WTC11 (cell line): ENCODE measurements around the gene NDC1. TPM values are rescaled to one million over a fixed set of nuclear protein-coding genes. Genes with fewer than 3 reads are reported as not detected.

ENCODE experiments used
- ATAC-seq: fragments of 200-7000 bp; cut with Tn5 transposase; 2 replicates; pipeline ENCODE4 v1.10.0; 2021; ENCODE audit warnings: mild to moderate bottlenecking, moderate library complexity
- CTCF ChIA-PET: fragments of 300-600 bp; sonication (Branson Sonifier 250); formaldehyde crosslinking; loops from one replicate; lab custom pipeline; 2021; ENCODE audit warnings: antibody characterized with exemption; lab: Charles Lee
- POLR2A ChIA-PET: fragments of 350-600 bp; sonication (Branson Sonifier 250); formaldehyde crosslinking; loops from one replicate; lab custom pipeline; 2021; ENCODE audit warnings: antibody characterized with exemption; lab: Charles Lee
- DNase-seq: peaks from one replicate; pipeline ENCODE4 v3.0.0; 2021; ENCODE audit warnings: low spot score
- H3K27ac Mint-ChIP-seq: 2 replicates; pipeline ENCODE4 v1.8.0; 2021; ENCODE audit warnings: mixed read lengths
- H3K27me3 Mint-ChIP-seq: 2 replicates; pipeline ENCODE4 v1.8.0; 2021; ENCODE audit warnings: low read depth, mild to moderate bottlenecking, moderate library complexity, mixed read lengths
- H3K36me3 Mint-ChIP-seq: 2 replicates; pipeline ENCODE4 v1.8.0; 2021; ENCODE audit warnings: mixed read lengths
- H3K4me1 Mint-ChIP-seq: 2 replicates; pipeline ENCODE4 v1.8.0; 2022; ENCODE audit warnings: mixed read lengths
- H3K4me3 Mint-ChIP-seq: 2 replicates; pipeline ENCODE4 v1.8.0; 2021; ENCODE audit warnings: mild to moderate bottlenecking, moderate library complexity, mixed read lengths
- H3K9me3 Mint-ChIP-seq: 2 replicates; pipeline ENCODE4 v1.8.0; 2021; ENCODE audit warnings: mixed read lengths
- ATF1 ChIP-seq: sonication (generic); formaldehyde crosslinking; IDR thresholded peaks from 2 replicates; pipeline ENCODE4 v1.8.1; 2023; ENCODE audit warnings: mild to moderate bottlenecking, moderate library complexity, missing genetic modification reagents
- CREB1 ChIP-seq: sonication (generic); formaldehyde crosslinking; IDR thresholded peaks from 2 replicates; pipeline ENCODE4 v1.8.0; 2023; ENCODE audit warnings: mild to moderate bottlenecking, missing genetic modification reagents
- ELF4 ChIP-seq: sonication (generic); formaldehyde crosslinking; IDR thresholded peaks from 2 replicates; pipeline ENCODE4 v1.8.1; 2022; ENCODE audit warnings: low read depth, mild to moderate bottlenecking, moderate library complexity, missing genetic modification reagents
- EMX1 ChIP-seq: fragments of 250-450 bp; sonication (Bioruptor Pico); IDR thresholded peaks from 2 replicates; pipeline ENCODE4 v1.8.0; 2021; ENCODE audit warnings: mild to moderate bottlenecking
- FOXK1 ChIP-seq: sonication (generic); formaldehyde crosslinking; IDR thresholded peaks from 2 replicates; pipeline ENCODE4 v1.8.0; 2022; ENCODE audit warnings: mild to moderate bottlenecking, moderate library complexity, missing genetic modification reagents
- GABPB1 ChIP-seq: sonication (generic); formaldehyde crosslinking; IDR thresholded peaks from 2 replicates; pipeline ENCODE4 v1.8.1; 2023; ENCODE audit warnings: mild to moderate bottlenecking, missing genetic modification reagents
- GRHL2 ChIP-seq: fragments of 250-450 bp; sonication (Bioruptor Pico); IDR thresholded peaks from 2 replicates; pipeline ENCODE4 v1.8.0; 2022; ENCODE audit warnings: mild to moderate bottlenecking, moderate library complexity; ENCODE audit not compliant: insufficient replicate concordance, severe bottlenecking
- NFYB ChIP-seq: sonication (generic); formaldehyde crosslinking; conservative IDR thresholded peaks from 2 replicates; pipeline ENCODE4 v1.8.0; 2022; ENCODE audit warnings: low read depth, missing genetic modification reagents
- NR1H2 ChIP-seq: sonication (generic); formaldehyde crosslinking; IDR thresholded peaks from 2 replicates; pipeline ENCODE4 v1.9.0; 2021; ENCODE audit warnings: mild to moderate bottlenecking, moderate library complexity, missing genetic modification reagents
- PRRX2 ChIP-seq: fragments of 250-450 bp; sonication (Bioruptor Pico); IDR thresholded peaks from 2 replicates; pipeline ENCODE4 v1.8.0; 2021; ENCODE audit warnings: mild to moderate bottlenecking
- SMAD4 ChIP-seq: sonication (generic); formaldehyde crosslinking; IDR thresholded peaks from 2 replicates; pipeline ENCODE4 v1.8.0; 2022; ENCODE audit warnings: mild to moderate bottlenecking, missing genetic modification reagents
- SP1 ChIP-seq: sonication (generic); formaldehyde crosslinking; conservative IDR thresholded peaks from 2 replicates; pipeline ENCODE4 v1.8.1; 2022; ENCODE audit warnings: missing genetic modification reagents
- total RNA-seq: library from RNA; stranded (reverse); gene quantifications from 3 replicates; pipeline ENCODE4 v1.2.3, GENCODE V29; 2021
- TF ChIP-seq, protein P1 (sequence below): sonication (generic); formaldehyde crosslinking; IDR thresholded peaks from 2 replicates; pipeline ENCODE4 v1.8.1; 2022; ENCODE audit warnings: low read depth, missing genetic modification reagents, borderline replicate concordance
- TF ChIP-seq, protein P2 (sequence below): fragments of 200-600 bp; IDR thresholded peaks from 2 replicates; pipeline ENCODE4 v1.8.0; 2022; ENCODE audit warnings: antibody characterized with exemption
- TF ChIP-seq, protein P3 (sequence below): sonication (generic); formaldehyde crosslinking; conservative IDR thresholded peaks from 2 replicates; pipeline ENCODE4 v1.8.1; 2022; ENCODE audit warnings: mild to moderate bottlenecking, missing genetic modification reagents
- TF ChIP-seq, protein P4 (sequence below): sonication (generic); formaldehyde crosslinking; IDR thresholded peaks from 2 replicates; pipeline ENCODE4 v1.8.1; 2022; ENCODE audit warnings: mild to moderate bottlenecking, moderate library complexity, missing genetic modification reagents
- TF ChIP-seq, protein P5 (sequence below): sonication (generic); formaldehyde crosslinking; IDR thresholded peaks from 2 replicates; pipeline ENCODE4 v1.8.1; 2023; ENCODE audit warnings: mild to moderate bottlenecking, missing genetic modification reagents
- TF ChIP-seq, protein P6 (sequence below): sonication (generic); formaldehyde crosslinking; IDR thresholded peaks from 2 replicates; pipeline ENCODE4 v1.8.0; 2023; ENCODE audit warnings: missing genetic modification reagents

NDC1 gene
- total RNA-seq, 1 experiment from 2014 or later: 52.4 TPM

DNA sequence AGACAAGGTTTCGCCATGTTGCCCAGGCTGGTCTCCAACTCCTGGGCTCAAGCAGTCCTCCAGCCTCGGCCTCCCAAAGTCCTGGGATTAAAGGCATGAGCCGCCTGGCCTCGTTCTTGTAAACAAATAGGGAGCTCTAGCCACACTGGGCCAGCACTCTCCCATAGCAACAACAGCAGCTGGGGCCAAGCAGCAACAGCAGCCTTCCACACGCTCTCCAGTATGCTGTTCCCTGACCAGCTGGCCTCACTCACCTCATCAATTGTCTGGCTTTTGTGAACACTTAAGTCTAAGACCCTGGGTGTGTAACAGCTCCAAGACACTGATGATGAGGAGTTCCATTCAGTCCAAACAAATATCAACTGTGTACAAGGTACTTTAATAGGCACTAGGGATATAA, 82.2 kb downstream of the NDC1 start (continued):
- TF ChIP-seq, protein P1, sequence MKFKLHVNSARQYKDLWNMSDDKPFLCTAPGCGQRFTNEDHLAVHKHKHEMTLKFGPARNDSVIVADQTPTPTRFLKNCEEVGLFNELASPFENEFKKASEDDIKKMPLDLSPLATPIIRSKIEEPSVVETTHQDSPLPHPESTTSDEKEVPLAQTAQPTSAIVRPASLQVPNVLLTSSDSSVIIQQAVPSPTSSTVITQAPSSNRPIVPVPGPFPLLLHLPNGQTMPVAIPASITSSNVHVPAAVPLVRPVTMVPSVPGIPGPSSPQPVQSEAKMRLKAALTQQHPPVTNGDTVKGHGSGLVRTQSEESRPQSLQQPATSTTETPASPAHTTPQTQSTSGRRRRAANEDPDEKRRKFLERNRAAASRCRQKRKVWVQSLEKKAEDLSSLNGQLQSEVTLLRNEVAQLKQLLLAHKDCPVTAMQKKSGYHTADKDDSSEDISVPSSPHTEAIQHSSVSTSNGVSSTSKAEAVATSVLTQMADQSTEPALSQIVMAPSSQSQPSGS (CRISPR knock-in tag): no peak
- TF ChIP-seq CREB1 (CRISPR knock-in tag) (no peak), SMAD4 (CRISPR knock-in tag) (no peak), ELF4 (CRISPR knock-in tag) (no peak), PRRX2 (no peak), ATF1 (CRISPR knock-in tag) (no peak)

DNA sequence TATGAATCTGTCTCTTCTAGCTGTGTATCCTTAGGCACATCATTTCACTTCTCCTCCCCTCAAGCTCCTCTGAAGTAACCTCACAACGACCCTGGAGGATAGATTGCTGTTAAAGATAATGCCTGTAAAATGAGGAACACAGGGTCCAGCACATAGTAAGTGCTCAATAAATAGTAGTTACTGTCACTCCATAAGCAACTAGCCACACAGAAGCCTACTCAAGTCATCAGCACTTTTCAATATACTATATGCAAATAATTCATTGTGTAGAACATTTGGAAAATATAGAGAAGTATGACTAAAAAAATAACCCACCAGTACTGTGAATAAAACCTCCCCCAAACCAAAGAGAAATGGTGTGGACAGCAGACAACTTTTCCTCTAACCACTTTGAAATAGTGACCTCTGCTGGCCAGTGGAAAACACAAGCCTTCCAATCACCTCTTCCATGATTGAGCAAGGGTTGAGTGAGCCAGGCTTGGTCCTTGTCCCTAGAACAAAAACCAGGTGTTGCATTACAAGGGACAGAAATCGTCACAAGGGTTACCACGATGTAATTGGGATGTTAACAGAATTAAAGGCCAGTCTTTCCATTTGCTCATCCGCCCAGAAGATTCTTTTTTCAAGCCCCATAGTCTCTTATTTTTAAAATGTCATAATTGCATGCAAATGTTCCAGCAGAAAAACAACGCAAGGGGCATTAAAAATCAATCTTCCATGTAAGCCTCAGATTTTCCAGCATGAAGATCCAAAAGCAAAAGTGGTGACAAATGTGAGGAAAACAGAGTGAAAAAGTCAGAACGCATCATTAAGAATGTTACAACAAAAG, 83.4 kb downstream of the NDC1 start:
- H3K4me1 Mint-ChIP-seq: peaks cover 5% of the 10 kb centered on the region
- no peak for TF ChIP-seq FOXK1
- TF ChIP-seq, protein P2, sequence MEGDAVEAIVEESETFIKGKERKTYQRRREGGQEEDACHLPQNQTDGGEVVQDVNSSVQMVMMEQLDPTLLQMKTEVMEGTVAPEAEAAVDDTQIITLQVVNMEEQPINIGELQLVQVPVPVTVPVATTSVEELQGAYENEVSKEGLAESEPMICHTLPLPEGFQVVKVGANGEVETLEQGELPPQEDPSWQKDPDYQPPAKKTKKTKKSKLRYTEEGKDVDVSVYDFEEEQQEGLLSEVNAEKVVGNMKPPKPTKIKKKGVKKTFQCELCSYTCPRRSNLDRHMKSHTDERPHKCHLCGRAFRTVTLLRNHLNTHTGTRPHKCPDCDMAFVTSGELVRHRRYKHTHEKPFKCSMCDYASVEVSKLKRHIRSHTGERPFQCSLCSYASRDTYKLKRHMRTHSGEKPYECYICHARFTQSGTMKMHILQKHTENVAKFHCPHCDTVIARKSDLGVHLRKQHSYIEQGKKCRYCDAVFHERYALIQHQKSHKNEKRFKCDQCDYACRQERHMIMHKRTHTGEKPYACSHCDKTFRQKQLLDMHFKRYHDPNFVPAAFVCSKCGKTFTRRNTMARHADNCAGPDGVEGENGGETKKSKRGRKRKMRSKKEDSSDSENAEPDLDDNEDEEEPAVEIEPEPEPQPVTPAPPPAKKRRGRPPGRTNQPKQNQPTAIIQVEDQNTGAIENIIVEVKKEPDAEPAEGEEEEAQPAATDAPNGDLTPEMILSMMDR: peak; percentile 49; the same call in 1 of the 2 replicates
- TF ChIP-seq, all 79 proteins: peak for 1
- no peak overlapping the region for H3K4me3 Mint-ChIP-seq
- H3K9me3 Mint-ChIP-seq: peaks cover 3% of the 10 kb centered on the region; the same call in 1 of the 2 replicates
- H3K36me3 Mint-ChIP-seq: peaks cover 6% of the 10 kb centered on the region
- no peak overlapping the region for H3K27ac Mint-ChIP-seq
- ChIA-PET POLR2A (no interaction called here), CTCF (interaction anchor here (0.7 to 1.5 kb wide), 7 partner anchors 8 to 269 kb away, joined by 3 to 11 read pairs (median 3); no protein-coding TSS in a partner anchor)
- DNase-seq (peak; percentile 64), ATAC-seq (peak; percentile 86)
- H3K27me3 Mint-ChIP-seq: no peaks in the 10 kb centered on the region

DNA sequence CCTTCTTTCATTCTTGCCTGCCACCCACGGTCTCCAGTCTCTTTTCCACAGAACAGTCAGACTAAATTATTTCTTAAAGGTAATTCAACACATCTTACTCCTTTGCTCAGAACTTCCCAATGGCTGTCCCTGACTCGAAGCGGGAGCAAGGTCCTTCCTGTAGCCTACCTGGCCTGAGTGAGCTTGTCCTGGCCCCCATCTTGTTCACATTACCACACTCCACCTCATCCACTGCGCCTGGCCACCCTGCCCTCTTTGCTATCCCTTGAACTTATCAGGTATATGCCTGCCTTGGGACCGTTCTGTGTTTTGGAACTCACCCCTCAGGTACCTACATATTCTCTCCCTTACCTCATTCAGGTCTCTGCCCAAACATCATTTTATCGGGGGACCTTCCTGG, 85.8 kb downstream of the NDC1 start:
- no peaks in the 10 kb centered on the region for H3K36me3 Mint-ChIP-seq
- TF ChIP-seq GABPB1 (CRISPR knock-in tag): no peak
- no peak for TF ChIP-seq GRHL2 (CRISPR knock-in tag)
- TF ChIP-seq, all 79 proteins: peak for 0
- DNase-seq (no peak), ATAC-seq (no peak)
- H3K4me3 Mint-ChIP-seq: no peak overlapping the region
- POLR2A ChIA-PET: no interaction called here
- H3K27ac Mint-ChIP-seq: no peak overlapping the region
- CTCF ChIA-PET: interaction anchor here (1.0 to 1.2 kb wide), 2 partner anchors 36 to 267 kb away, joined by 3 to 5 read pairs; no protein-coding TSS in a partner anchor
- H3K27me3 Mint-ChIP-seq: peaks cover 2% of the 10 kb centered on the region; the same call in 1 of the 2 replicates
- peaks cover 5% of the 10 kb centered on the region for H3K4me1 Mint-ChIP-seq
- no peaks in the 10 kb centered on the region for H3K9me3 Mint-ChIP-seq

DNA sequence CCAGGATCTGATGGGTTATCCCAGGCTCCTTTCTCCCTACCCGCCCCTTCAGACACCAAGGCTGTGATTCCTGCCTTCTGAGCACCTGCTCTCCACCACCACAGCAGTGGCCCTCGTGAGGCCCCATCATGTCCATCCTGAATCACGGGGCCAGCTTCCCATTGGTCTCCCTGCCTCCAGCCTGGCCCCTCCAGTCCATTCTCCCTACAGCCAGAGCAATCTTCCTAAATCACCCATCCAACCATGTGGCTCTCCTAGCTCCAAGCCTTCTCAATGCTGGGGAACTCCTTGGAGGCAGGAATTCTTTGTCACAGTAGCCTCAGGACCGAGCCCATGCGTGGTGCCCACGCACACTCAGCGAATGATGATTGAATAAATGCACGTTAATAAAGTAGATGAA, 90.3 kb downstream of the NDC1 start:
- Mint-ChIP-seq H3K9me3 (peaks cover 6% of the 10 kb centered on the region), H3K4me1 (no peaks in the 10 kb centered on the region), H3K36me3 (no peaks in the 10 kb centered on the region), H3K4me3 (no peak overlapping the region), H3K27me3 (peaks cover 14% of the 10 kb centered on the region), H3K27ac (no peak overlapping the region)
- DNase-seq (no peak), ATAC-seq (no peak)
- ChIA-PET POLR2A (no interaction called here), CTCF (interaction anchor here (1.0 kb wide), 1 partner anchor 32 kb away, joined by 3 read pairs; no protein-coding TSS in a partner anchor)
- TF ChIP-seq SP1 (no peak), NFYB (CRISPR knock-in tag) (no peak), EMX1 (CRISPR knock-in tag) (no peak), NR1H2 (CRISPR knock-in tag) (no peak)
- TF ChIP-seq, protein P3, sequence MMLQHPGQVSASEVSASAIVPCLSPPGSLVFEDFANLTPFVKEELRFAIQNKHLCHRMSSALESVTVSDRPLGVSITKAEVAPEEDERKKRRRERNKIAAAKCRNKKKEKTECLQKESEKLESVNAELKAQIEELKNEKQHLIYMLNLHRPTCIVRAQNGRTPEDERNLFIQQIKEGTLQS: no peak
- TF ChIP-seq, protein P4, sequence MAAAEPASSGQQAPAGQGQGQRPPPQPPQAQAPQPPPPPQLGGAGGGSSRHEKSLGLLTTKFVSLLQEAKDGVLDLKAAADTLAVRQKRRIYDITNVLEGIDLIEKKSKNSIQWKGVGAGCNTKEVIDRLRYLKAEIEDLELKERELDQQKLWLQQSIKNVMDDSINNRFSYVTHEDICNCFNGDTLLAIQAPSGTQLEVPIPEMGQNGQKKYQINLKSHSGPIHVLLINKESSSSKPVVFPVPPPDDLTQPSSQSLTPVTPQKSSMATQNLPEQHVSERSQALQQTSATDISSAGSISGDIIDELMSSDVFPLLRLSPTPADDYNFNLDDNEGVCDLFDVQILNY: no peak
- TF ChIP-seq, protein P5, sequence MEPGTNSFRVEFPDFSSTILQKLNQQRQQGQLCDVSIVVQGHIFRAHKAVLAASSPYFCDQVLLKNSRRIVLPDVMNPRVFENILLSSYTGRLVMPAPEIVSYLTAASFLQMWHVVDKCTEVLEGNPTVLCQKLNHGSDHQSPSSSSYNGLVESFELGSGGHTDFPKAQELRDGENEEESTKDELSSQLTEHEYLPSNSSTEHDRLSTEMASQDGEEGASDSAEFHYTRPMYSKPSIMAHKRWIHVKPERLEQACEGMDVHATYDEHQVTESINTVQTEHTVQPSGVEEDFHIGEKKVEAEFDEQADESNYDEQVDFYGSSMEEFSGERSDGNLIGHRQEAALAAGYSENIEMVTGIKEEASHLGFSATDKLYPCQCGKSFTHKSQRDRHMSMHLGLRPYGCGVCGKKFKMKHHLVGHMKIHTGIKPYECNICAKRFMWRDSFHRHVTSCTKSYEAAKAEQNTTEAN (CRISPR knock-in tag): no peak
- TF ChIP-seq, protein P6, sequence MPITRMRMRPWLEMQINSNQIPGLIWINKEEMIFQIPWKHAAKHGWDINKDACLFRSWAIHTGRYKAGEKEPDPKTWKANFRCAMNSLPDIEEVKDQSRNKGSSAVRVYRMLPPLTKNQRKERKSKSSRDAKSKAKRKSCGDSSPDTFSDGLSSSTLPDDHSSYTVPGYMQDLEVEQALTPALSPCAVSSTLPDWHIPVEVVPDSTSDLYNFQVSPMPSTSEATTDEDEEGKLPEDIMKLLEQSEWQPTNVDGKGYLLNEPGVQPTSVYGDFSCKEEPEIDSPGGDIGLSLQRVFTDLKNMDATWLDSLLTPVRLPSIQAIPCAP (CRISPR knock-in tag): no peak
